PC-9 (cell line): ENCODE measurements around the gene SLC35F4.

ENCODE experiments used
- CTCF ChIP-seq: fragments of 200-600 bp; sonication (generic); conservative IDR thresholded peaks from 2 replicates; pipeline ENCODE4 v1.6.1; 2017; ENCODE audit warnings: mixed run types, antibody characterized with exemption, mild to moderate bottlenecking, moderate library complexity
- EZH2 ChIP-seq: fragments of 200-600 bp; sonication (generic); IDR thresholded peaks from 2 replicates; pipeline ENCODE4 v1.8.0; 2017; ENCODE audit warnings: antibody characterized with exemption, low read depth

- no peak for TF ChIP-seq CTCF
- TF ChIP-seq EZH2 = no peak
Measured at GRCh38 chr14:57751400-57751799, 114.5 kb downstream of the SLC35F4 start.
